K562 (cell line): ENCODE measurements around the gene ZNF485. TPM values are rescaled to one million over a fixed set of nuclear protein-coding genes. Genes with fewer than 3 reads are reported as not detected.

Experiments
- DIDO1 ChIP-seq: fragments of 450-650 bp; IDR thresholded peaks from 2 replicates; pipeline ENCODE4 v1.6.1; 2016; ENCODE audit warnings: low read depth, missing biosample characterization, missing genetic modification characterization
- ELK1 ChIP-seq: sonication (generic); formaldehyde crosslinking; IDR thresholded peaks from 2 replicates; pipeline ENCODE4 v1.8.1; 2022; ENCODE audit warnings: missing genetic modification reagents
- GMEB1 ChIP-seq: fragments of 250-450 bp; sonication (Bioruptor Pico); IDR thresholded peaks from 2 replicates; pipeline ENCODE4 v1.4.0; 2020; ENCODE audit warnings: mild to moderate bottlenecking
- GTF2A2 ChIP-seq: IDR thresholded peaks from 2 replicates; pipeline ENCODE4 v1.6.1; 2016; ENCODE audit warnings: mild to moderate bottlenecking, missing genetic modification characterization, missing compliant biosample characterization
- GTF2E2 ChIP-seq: fragments of 200-800 bp; sonication (Bioruptor generic); IDR thresholded peaks from 2 replicates; pipeline ENCODE4 v1.6.1; 2016; ENCODE audit warnings: missing genetic modification characterization, missing compliant biosample characterization
- HMG20A ChIP-seq: fragments of 450-650 bp; formaldehyde crosslinking; conservative IDR thresholded peaks from 2 replicates; pipeline ENCODE4 v1.4.0; 2020; ENCODE audit warnings: mild to moderate bottlenecking, mixed read lengths
- HNRNPK ChIP-seq: fragments of 200-400 bp; formaldehyde crosslinking; IDR thresholded peaks from one replicate; pipeline ENCODE4 v1.6.1; 2018; ENCODE audit warnings: mild to moderate bottlenecking, low read depth, low read length; ENCODE audit not compliant: poor library complexity, severe bottlenecking
- NBN ChIP-seq: fragments of 450-650 bp; IDR thresholded peaks from 2 replicates; pipeline ENCODE4 v1.6.1; 2016; ENCODE audit warnings: low read depth, mild to moderate bottlenecking
- NCOR1 ChIP-seq: fragments of 450-650 bp; IDR thresholded peaks from 2 replicates; pipeline ENCODE4 v1.6.1; 2016; ENCODE audit warnings: mild to moderate bottlenecking, moderate library complexity
- NR2C2 ChIP-seq, 2 experiments: fragments of 200-800 bp in 1 of 2; sonication (Bioruptor generic) in 1 of 2; sonication (generic) in 1 of 2; formaldehyde crosslinking in 1 of 2; IDR thresholded peaks; 2 replicates each; pipeline versions ENCODE4 v1.6.1 to v1.8.0; 2016 to 2022; ENCODE audit warnings: mild to moderate bottlenecking in 1 of 2, missing compliant biosample characterization in 1 of 2, missing genetic modification characterization in 1 of 2, missing genetic modification reagents in 1 of 2
- SMARCE1 ChIP-seq: fragments of 450-650 bp; IDR thresholded peaks from 2 replicates; pipeline ENCODE4 v1.7.1; 2016; ENCODE audit warnings: mild to moderate bottlenecking
- SOX6 ChIP-seq: fragments of 450-650 bp; IDR thresholded peaks from 2 replicates; pipeline ENCODE4 v1.6.1; 2014; ENCODE audit warnings: mild to moderate bottlenecking
- TRIM28 ChIP-seq: fragments of 450-650 bp; IDR thresholded peaks from 2 replicates; pipeline ENCODE4 v1.6.1; 2017
- ZKSCAN8 ChIP-seq: fragments of 200-800 bp; sonication (Bioruptor generic); IDR thresholded peaks from 2 replicates; pipeline ENCODE4 v1.6.1; 2016; ENCODE audit warnings: missing genetic modification characterization, missing compliant biosample characterization
- ZNF140 ChIP-seq: fragments of 250-450 bp; sonication (Bioruptor Pico); IDR thresholded peaks from 2 replicates; pipeline ENCODE4 v1.8.0; 2021; ENCODE audit warnings: moderate library complexity, mild to moderate bottlenecking, inconsistent platforms
- ZNF3 ChIP-seq: fragments of 250-450 bp; sonication (Bioruptor Pico); IDR thresholded peaks from 2 replicates; pipeline ENCODE4 v1.5.0; 2021; ENCODE audit warnings: mild to moderate bottlenecking, moderate library complexity
- polyA plus RNA-seq, 8 experiments: library from polyadenylated mRNA; depleted of rRNA in 4 of 8; stranded (reverse) in 5 of 8; unstranded in 3 of 8; fragments of >200 nt; fragmentation: Nextera tagmentation in 2 of 8; fragmentation: Illumina TruSeq in 1 of 8; extraction: Ambion mirVana in 2 of 8; extraction: Trizol in 1 of 8; gene quantifications; 2 replicates each; pipeline versions ENCODE4 v1.2.1 to v1.2.3, GENCODE V29; 2011 to 2014; ENCODE audit warnings: inconsistent platforms in 1 of 8, missing spikeins in 1 of 8
- total RNA-seq, 7 experiments: library from RNA; depleted of rRNA in 6 of 7; stranded (reverse); fragments of >200 nt in 6 of 7; fragmentation: Illumina TruSeq in 2 of 7; extraction: Trizol in 2 of 7; gene quantifications; 2 replicates each; pipeline versions ENCODE4 v1.2.1 to v1.2.3, GENCODE V29; 2011 to 2021; ENCODE audit warnings: low replicate concordance in 1 of 7
- TF ChIP-seq, protein P1 (sequence below): fragments of 450-650 bp; IDR thresholded peaks from 2 replicates; pipeline ENCODE4 v1.7.1; 2018; ENCODE audit warnings: mild to moderate bottlenecking, low read depth; ENCODE audit not compliant: partially characterized antibody
- TF ChIP-seq, protein P2 (sequence below): IDR thresholded peaks from 2 replicates; pipeline ENCODE4 v1.6.1; 2014; ENCODE audit warnings: antibody characterized with exemption
- TF ChIP-seq, protein P3 (sequence below): sonication (generic); formaldehyde crosslinking; IDR thresholded peaks from 2 replicates; pipeline ENCODE4 v1.8.1; 2023; ENCODE audit warnings: mild to moderate bottlenecking, missing genetic modification reagents

Gene ZNF485
- total and polyA plus RNA-seq, 9 of the 15 experiments (the other 6 are each of a cell fraction or from before 2014, with no cell fraction given) = 8.0 to 18.7 (median 11.9) TPM

DNA sequence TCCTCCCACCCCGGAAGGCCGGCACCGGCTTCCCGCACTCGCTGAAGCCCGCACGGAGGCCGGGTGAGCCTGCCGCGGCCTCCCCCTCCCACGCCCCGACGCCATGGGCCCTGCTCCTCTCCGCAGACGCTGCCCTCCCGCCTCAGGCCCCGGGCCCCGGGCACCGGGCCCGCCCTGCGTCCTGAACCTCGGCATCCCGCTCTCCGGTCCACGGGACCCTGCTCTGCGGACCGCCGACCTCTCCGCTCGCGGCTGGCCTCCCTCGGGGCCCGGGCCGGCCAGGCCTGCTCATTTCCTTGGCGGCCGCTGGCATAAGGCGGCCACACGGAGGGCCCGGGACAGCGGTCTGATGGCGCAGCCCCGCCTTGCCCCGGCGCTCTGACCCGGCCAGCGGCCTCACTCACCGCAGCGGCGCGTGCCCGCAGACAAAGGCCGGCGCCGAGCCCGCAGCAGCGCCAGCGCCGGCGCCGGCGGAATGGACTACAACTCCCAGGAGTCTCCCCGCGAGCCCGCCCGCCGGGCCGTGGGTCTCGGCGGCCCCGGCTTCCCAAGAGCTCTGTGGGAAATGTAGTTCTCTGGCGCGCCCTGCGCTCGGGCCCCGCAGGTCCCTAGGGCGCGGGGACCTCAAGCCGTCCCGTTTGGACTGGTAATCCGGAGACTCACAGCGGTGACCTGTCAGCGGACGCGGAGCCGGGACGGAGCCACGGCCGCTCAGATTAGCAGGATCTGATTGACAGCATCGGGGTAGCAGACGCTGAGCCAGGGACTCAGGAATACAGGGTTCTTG, 42.4 kb downstream of the ZNF485 start, which contains the start of gene ZNF32 (continued):
- 0 out of 2 replicates have a peak, but pooled peaks have one; percentile 55 for TF ChIP-seq NR2C2 (CRISPR knock-in tag; IDR thresholded peaks at IDR 0.05)
- peak; percentile 92 for TF ChIP-seq NR2C2 (tag; IDR thresholded peaks at IDR 0.05)
- peak; percentile 79 for TF ChIP-seq GMEB1 (CRISPR knock-in tag)
- TF ChIP-seq NBN = no peak
- no peak for TF ChIP-seq HNRNPK
- no peak for TF ChIP-seq SMARCE1
- TF ChIP-seq GTF2E2 (tag) = no peak
- TF ChIP-seq HMG20A (CRISPR knock-in tag) = no peak
- TF ChIP-seq NCOR1 = no peak
- TF ChIP-seq ZNF140 (CRISPR knock-in tag) = no peak
- TF ChIP-seq DIDO1 = no peak
- TF ChIP-seq SOX6 = 0 out of 2 replicates have a peak, but pooled peaks have one; percentile 57
- no peak for TF ChIP-seq TRIM28
- no peak for TF ChIP-seq GTF2A2
- TF ChIP-seq, protein P1, sequence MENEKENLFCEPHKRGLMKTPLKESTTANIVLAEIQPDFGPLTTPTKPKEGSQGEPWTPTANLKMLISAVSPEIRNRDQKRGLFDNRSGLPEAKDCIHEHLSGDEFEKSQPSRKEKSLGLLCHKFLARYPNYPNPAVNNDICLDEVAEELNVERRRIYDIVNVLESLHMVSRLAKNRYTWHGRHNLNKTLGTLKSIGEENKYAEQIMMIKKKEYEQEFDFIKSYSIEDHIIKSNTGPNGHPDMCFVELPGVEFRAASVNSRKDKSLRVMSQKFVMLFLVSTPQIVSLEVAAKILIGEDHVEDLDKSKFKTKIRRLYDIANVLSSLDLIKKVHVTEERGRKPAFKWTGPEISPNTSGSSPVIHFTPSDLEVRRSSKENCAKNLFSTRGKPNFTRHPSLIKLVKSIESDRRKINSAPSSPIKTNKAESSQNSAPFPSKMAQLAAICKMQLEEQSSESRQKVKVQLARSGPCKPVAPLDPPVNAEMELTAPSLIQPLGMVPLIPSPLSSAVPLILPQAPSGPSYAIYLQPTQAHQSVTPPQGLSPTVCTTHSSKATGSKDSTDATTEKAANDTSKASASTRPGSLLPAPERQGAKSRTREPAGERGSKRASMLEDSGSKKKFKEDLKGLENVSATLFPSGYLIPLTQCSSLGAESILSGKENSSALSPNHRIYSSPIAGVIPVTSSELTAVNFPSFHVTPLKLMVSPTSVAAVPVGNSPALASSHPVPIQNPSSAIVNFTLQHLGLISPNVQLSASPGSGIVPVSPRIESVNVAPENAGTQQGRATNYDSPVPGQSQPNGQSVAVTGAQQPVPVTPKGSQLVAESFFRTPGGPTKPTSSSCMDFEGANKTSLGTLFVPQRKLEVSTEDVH = no peak
- TF ChIP-seq ZKSCAN8 = no peak
- TF ChIP-seq ELK1 = no peak
- TF ChIP-seq, protein P2, sequence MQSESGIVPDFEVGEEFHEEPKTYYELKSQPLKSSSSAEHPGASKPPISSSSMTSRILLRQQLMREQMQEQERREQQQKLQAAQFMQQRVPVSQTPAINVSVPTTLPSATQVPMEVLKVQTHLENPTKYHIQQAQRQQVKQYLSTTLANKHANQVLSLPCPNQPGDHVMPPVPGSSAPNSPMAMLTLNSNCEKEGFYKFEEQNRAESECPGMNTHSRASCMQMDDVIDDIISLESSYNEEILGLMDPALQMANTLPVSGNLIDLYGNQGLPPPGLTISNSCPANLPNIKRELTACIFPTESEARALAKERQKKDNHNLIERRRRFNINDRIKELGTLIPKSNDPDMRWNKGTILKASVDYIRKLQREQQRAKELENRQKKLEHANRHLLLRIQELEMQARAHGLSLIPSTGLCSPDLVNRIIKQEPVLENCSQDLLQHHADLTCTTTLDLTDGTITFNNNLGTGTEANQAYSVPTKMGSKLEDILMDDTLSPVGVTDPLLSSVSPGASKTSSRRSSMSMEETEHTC = no peak
- TF ChIP-seq ZNF3 (CRISPR knock-in tag) = no peak
- TF ChIP-seq, protein P3, sequence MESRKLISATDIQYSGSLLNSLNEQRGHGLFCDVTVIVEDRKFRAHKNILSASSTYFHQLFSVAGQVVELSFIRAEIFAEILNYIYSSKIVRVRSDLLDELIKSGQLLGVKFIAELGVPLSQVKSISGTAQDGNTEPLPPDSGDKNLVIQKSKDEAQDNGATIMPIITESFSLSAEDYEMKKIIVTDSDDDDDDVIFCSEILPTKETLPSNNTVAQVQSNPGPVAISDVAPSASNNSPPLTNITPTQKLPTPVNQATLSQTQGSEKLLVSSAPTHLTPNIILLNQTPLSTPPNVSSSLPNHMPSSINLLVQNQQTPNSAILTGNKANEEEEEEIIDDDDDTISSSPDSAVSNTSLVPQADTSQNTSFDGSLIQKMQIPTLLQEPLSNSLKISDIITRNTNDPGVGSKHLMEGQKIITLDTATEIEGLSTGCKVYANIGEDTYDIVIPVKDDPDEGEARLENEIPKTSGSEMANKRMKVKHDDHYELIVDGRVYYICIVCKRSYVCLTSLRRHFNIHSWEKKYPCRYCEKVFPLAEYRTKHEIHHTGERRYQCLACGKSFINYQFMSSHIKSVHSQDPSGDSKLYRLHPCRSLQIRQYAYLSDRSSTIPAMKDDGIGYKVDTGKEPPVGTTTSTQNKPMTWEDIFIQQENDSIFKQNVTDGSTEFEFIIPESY (CRISPR knock-in tag) = peak; percentile 24; the same call in 1 of the 2 replicates
